Neural crest cell (in vitro differentiated cells): ENCODE results near the gene SPATS2L. TPM values are rescaled to one million over a fixed set of nuclear protein-coding genes. Genes with fewer than 3 reads are reported as not detected.

Source experiments
- DNase-seq: peaks from one replicate; pipeline ENCODE4 v3.0.0; 2021; ENCODE audit warnings: low read depth, mixed read lengths, low spot score
- H3K27ac Mint-ChIP-seq: one replicate; pipeline ENCODE4 v1.8.0; 2021; ENCODE audit warnings: mild to moderate bottlenecking, mixed read lengths; ENCODE audit not compliant: unreplicated experiment
- H3K27me3 Mint-ChIP-seq: 2 replicates; pipeline ENCODE4 v1.8.0; 2021; ENCODE audit warnings: low read depth, mild to moderate bottlenecking, mixed read lengths
- H3K36me3 Mint-ChIP-seq: 2 replicates; pipeline ENCODE4 v1.8.0; 2021; ENCODE audit warnings: low read depth, mild to moderate bottlenecking, mixed read lengths
- H3K4me1 Mint-ChIP-seq: 2 replicates; pipeline ENCODE4 v1.8.0; 2021; ENCODE audit warnings: mixed read lengths
- H3K4me3 Mint-ChIP-seq: one replicate; pipeline ENCODE4 v1.8.0; 2021; ENCODE audit warnings: mild to moderate bottlenecking, mixed read lengths
- H3K9me3 Mint-ChIP-seq: 2 replicates; pipeline ENCODE4 v1.8.0; 2021; ENCODE audit warnings: mixed read lengths
- total RNA-seq: library from RNA; stranded (reverse); gene quantifications from 2 replicates; pipeline ENCODE4 v1.2.1, GENCODE V29; 2021
- TF ChIP-seq, protein P1 (sequence below): fragments of 200-600 bp; sonication (generic); conservative IDR thresholded peaks from 2 replicates; pipeline ENCODE4 v1.5.0; 2021; ENCODE audit warnings: antibody characterized with exemption, mild to moderate bottlenecking

The SPATS2L gene
- total RNA-seq, 1 donor from 2014 or later, result 24.9 TPM

DNA sequence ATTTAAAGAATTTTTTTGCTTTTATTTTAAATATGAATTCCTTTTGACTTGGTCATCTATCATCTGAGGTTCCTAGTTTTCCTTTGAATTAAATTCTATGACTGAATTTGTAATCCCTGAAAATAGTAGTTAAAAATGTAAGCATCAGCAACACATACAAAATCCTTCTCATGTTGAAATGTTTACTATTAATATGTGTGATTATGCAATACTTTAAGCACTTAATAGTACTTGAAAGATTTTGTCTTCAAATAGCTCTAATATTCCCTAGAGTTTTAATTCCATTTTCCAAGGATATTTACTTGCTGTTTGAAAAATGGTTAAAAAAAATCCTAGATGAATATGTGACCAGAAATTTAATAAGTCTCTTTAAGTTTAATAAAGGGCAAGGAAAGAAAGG is 26.6 kb upstream of the SPATS2L start:
- Mint-ChIP-seq H3K36me3 (no peaks in the 10 kb centered on the region), H3K9me3 (no peaks in the 10 kb centered on the region), H3K27ac (no peak overlapping the region), H3K4me3 (no peak overlapping the region), H3K27me3 (no peaks in the 10 kb centered on the region), H3K4me1 (peaks cover 13% of the 10 kb centered on the region)
- TF ChIP-seq, protein P1, sequence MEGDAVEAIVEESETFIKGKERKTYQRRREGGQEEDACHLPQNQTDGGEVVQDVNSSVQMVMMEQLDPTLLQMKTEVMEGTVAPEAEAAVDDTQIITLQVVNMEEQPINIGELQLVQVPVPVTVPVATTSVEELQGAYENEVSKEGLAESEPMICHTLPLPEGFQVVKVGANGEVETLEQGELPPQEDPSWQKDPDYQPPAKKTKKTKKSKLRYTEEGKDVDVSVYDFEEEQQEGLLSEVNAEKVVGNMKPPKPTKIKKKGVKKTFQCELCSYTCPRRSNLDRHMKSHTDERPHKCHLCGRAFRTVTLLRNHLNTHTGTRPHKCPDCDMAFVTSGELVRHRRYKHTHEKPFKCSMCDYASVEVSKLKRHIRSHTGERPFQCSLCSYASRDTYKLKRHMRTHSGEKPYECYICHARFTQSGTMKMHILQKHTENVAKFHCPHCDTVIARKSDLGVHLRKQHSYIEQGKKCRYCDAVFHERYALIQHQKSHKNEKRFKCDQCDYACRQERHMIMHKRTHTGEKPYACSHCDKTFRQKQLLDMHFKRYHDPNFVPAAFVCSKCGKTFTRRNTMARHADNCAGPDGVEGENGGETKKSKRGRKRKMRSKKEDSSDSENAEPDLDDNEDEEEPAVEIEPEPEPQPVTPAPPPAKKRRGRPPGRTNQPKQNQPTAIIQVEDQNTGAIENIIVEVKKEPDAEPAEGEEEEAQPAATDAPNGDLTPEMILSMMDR, result no peak
- no peak for DNase-seq

DNA sequence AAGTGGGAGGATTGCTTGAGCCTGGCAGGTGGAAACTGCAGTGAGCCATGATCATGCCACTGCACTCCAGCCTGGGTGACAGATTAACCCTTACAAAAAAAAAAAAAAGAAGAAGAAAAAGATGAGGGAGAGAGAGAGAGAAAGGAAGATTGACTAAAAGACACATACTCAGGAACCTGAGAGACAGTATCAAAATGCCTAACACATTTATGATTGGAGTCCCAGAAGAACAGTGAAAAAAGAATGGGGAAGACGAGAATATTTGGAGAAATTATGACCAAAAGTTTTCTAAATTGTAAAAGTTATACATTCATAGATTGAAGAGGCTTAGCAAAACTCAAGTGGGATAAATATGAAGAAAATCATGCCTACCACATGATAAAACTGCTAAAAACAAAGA is 19.9 kb upstream of the SPATS2L start:
- Mint-ChIP-seq H3K27ac (no peak overlapping the region), H3K9me3 (peaks cover 6% of the 10 kb centered on the region), H3K27me3 (peaks cover 2% of the 10 kb centered on the region), H3K4me1 (no peaks in the 10 kb centered on the region), H3K36me3 (peaks cover 2% of the 10 kb centered on the region), H3K4me3 (no peak overlapping the region)
- DNase-seq, result no peak
- TF ChIP-seq, protein P1, result no peak

DNA sequence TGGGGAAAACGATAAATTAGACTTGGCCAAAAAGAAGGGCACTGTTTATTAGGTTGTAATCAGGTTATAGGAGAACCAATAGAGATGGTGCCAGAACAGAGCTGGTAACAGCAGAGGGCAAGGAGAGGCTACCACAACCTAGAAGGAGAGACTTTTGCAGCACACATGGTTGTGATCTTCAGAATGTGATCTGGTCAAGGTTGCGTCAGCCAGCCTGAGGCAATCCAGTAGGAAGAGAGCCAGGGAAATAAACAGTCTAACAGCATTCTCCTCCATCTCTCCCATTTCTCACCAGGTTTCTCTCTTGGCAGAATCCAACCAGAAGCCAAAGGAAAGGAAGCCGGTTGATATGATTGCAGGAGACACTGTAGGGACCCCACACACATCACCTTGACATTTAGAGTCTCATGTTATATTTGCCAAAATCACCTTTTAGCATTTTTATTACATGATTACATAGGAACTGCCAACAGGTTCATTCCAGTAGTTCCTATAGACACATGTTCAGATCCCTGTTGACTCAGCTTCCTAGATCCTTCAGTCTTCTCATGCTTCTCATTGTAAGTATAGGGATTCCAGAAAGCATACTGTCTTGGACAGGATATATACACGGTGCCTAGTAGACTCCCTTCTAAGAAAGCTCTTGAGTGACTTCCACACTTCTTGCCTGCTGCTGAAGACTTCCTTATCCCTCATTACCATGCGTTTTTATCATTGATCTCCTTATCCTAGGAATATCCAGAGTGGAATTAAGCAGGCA is 17.6 kb upstream of the SPATS2L start:
- DNase-seq, result no peak
- TF ChIP-seq, protein P1, result no peak
- peaks cover 6% of the 10 kb centered on the region for H3K9me3 Mint-ChIP-seq
- H3K27ac Mint-ChIP-seq, result no peak overlapping the region
- H3K27me3 Mint-ChIP-seq, result peaks cover 2% of the 10 kb centered on the region
- H3K4me1 Mint-ChIP-seq, result no peaks in the 10 kb centered on the region
- peaks cover 2% of the 10 kb centered on the region for H3K36me3 Mint-ChIP-seq
- H3K4me3 Mint-ChIP-seq, result no peak overlapping the region

DNA sequence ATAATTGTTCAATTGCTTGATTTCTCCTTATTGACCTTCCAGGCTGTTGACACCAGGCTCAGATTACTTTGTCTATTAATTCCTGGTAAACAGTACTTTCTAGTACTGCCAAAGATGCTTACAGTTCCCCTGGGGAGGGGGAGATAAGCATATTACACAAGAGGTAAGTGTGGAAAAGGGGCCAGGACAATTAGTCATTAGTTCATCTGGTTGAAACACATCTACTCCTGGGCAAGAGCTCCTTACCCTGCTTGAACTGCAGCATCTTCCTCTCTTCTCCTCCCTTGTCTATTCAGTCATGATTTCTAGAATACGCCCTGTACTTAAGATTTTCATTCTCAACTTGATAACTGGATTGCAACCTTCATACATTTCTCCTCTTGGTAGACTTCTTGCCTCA is 10.4 kb upstream of the SPATS2L start:
- no peak overlapping the region for H3K27ac Mint-ChIP-seq
- no peak overlapping the region for H3K4me3 Mint-ChIP-seq
- H3K9me3 Mint-ChIP-seq, result peaks cover 3% of the 10 kb centered on the region
- peaks cover 8% of the 10 kb centered on the region for H3K4me1 Mint-ChIP-seq
- TF ChIP-seq, protein P1, result no peak
- H3K36me3 Mint-ChIP-seq, result no peaks in the 10 kb centered on the region
- DNase-seq, result no peak
- peaks cover 2% of the 10 kb centered on the region for H3K27me3 Mint-ChIP-seq

DNA sequence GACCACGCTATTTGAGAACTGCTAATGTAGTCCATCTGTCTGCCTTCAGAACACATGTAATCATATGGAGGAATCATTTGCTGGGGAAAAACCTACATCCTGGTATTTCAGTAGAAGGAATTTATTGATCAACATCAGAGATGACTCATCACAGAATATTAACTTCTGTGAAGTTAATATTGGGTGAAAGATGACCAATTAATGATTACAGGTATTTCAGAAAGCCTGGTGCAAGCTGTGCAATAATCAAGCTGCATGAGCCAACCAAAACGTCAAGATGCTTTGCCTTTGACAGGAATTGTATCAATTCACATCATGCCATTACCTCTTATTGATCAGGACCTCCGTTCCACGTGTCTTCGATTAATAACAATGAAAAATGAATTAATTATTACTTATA is 9.4 kb upstream of the SPATS2L start:
- Mint-ChIP-seq H3K27ac (no peak overlapping the region), H3K27me3 (peaks cover 2% of the 10 kb centered on the region), H3K4me3 (no peak overlapping the region), H3K9me3 (no peaks in the 10 kb centered on the region), H3K4me1 (peaks cover 9% of the 10 kb centered on the region), H3K36me3 (no peaks in the 10 kb centered on the region)
- DNase-seq, result no peak
- TF ChIP-seq, protein P1, result no peak
